ENCODE data around the gene SATB2.

Gene SATB2

GRCh38 chr2:199404841-199405240 lies 52.9 kb downstream of the SATB2 start:
- DNase-seq: no peak

- no peak for DNase-seq
These were observed 62.4 kb downstream of the SATB2 start for GRCh38 chr2:199395311-199395710.

- no peak for DNase-seq
These were observed 65.4 kb downstream of the SATB2 start for GRCh38 chr2:199392363-199392762.

GRCh38 chr2:199388728-199389268 lies 68.9 kb downstream of the SATB2 start:
- no peak for DNase-seq

DNA sequence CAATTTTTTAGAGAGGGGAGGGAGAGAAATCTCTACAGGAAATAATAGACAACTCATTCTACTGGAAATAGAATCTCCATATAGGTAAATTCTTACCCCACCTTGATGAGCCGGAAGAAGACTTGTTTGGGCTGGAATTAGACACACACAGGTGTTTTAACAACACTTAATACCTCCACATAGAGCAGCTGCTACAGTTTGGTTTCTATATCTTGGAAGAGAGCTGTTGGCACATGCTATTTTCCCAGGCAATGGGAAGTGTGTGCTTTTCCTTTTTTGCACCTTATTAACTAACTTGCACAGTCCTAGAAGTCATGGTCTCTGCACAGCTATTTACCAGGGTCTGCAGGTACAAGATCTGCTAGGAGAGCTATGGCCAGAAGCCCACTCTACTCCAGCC lies 73.7 kb downstream of the SATB2 start:
- no peak for DNase-seq

DNA sequence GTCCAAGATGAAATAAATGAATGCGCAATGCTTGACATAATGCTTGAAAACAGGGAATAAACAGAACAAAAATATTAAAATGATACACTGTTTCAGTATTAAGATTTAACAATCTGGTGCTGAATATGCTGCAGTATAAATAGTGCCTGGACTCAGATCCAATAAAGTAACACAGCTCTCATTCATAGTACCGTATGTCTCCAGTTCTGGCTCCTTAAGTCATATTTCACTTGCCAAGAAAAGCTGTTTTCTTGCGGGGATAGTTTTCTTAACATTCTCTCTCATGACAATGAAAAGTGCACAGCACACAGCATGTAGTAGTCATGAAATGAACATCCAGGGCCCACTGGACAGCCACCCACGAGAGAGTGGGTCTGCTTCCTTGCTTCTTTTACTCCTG lies 74.7 kb downstream of the SATB2 start:
- DNase-seq: no peak

- DNase-seq: no peak
These were observed 75.6 kb downstream of the SATB2 start for GRCh38 chr2:199382091-199382490.

- DNase-seq: no peak
These were observed 76.2 kb downstream of the SATB2 start for GRCh38 chr2:199381531-199381930.

DNA sequence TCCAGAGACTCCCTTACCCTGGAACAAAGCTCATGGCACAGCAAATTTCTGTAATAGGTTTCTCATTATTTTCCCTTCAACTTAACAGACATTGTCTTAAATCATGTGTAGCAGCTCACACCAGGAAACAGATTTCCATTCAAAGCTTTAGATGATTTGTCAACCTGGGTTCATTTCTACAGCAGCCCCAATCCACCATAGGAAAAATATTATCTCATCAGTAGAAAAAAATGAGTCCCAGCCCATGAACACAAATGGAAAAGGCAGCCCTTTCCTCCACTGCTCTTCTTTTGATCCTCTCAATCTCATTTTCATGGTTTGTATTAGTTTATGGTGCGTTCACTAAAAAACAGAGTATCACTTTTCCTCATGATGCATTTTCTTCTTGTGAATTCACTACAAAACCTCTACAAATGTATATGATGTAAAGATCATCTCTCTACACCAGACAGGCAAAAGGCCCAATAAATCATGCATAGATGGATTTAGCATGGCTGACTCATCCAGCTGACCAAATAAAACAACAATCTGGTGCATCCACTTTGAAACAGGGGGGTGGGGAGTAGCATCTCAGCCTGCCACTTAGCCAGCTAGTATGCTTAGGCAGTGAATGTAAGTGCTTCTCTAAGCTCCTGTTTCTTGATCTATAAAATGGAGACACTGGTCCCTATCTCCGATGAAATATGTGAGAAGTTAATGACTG lies 78.6 kb downstream of the SATB2 start:
- DNase-seq: no peak

DNA sequence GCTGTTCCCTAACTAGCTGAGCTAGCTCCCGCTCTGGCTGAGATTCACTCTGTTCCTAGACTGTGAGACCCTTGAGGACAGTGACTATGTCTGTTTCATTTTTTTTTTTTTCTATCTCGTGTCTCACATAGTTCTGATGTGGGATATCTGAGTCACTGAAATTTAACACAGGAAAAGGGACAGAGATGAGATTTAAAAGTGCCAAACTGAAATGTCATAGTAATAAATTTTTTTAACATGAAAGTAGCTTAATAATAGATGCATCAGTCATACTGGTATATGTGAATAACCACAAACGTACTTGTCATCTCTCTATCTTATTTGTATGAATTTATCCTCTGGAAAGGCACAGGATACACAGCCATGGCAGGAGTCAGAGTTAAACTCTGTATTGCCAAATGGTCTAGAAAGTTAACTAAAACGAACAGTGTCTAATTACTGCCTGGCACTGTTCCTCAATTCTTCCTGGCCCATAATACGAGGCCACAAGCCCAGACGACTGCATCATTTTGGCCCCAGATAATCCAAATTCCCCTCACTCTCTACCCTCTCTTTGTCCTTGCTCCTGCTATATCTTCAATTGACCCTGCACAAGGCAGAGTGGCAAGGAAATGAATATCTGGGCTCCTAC lies 87.5 kb downstream of the SATB2 start:
- no peak for DNase-seq

DNA sequence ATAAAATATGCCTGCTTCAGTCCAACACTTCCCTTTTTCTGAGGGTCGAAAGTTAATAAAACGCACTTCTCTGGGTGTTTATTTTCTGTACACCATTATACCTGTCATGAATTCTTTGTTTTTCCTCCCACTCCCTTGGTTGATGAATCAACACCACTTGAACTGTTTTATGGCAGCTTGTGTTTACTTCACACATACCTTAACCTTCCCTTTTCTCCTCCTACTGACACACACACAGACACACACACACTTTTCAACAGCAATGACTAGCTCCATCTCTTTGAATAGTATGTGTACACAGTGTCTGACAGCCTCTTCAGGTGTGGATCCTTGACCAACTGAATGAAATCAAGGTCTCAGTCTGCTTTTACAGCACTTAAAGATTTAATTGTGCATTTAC lies 91.3 kb downstream of the SATB2 start:
- no peak for DNase-seq

- no peak for DNase-seq
These were observed 93.6 kb downstream of the SATB2 start for GRCh38 chr2:199364153-199364552.

- no peak for DNase-seq
These were observed 101.3 kb downstream of the SATB2 start for GRCh38 chr2:199356412-199356811.

DNA sequence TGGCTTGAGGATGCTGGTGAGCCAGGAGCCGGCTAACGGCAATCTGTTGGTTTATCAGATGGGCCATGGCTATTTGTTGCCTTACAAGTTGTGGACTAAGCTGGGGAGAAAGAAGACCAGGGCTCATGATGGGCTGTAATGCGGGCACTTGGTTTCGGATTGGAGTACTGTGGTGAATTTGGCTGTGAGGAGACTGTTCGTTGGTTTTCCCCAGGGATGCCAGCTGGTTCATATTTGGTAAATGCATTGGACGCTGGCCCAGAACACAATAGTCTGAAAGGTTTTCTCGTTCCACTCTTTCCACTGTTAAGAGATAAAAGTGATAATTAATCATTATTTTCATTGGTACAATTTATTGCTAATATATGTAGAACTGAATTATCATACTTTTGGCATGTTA lies 108.9 kb downstream of the SATB2 start:
- DNase-seq: no peak

GRCh38 chr2:199344012-199344411 lies 113.7 kb downstream of the SATB2 start:
- no peak for DNase-seq

DNA sequence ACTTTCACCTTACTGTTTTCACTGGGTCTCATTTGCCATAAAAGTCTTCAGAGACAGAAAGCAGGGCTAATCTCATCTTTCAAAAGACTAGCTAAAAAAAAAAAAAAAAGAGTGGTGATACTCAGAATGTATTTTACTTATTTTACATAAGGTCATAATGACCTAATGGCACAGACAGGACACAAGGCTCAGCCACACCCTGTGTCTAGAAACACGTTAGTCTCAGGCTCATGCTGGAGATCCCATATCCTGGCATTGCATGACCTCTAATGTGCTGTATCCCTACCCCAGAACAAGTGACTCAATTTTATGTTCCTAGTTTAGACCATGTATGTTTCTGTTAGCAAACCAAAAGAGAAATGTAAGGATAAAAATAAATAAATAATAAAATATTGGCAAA lies 115.4 kb downstream of the SATB2 start:
- no peak for DNase-seq

GRCh38 chr2:199341123-199341522 lies 116.6 kb downstream of the SATB2 start:
- DNase-seq: no peak

GRCh38 chr2:199339891-199340605 lies 117.7 kb downstream of the SATB2 start:
- DNase-seq: no peak

- no peak for DNase-seq
These were observed 121.2 kb downstream of the SATB2 start for GRCh38 chr2:199336546-199336945.

DNA sequence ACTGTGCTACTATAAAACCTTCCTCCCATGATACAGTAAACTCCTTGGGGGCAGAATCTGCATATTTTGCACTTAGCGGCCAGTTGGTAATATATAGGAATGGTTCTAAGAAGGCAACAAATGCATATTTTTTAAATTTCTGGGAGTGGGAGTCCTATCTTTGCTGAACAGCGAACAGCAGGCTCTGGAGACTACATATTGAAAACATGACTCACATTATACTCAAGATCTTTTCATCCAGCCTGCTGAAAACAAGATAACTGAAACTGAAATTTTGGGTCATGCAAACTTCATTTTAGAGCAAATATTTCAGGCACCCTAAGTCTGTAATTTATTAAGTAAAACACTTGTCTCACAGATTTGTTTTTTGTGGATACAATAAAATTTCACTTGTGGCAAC lies 122.2 kb downstream of the SATB2 start:
- no peak for DNase-seq

DNA sequence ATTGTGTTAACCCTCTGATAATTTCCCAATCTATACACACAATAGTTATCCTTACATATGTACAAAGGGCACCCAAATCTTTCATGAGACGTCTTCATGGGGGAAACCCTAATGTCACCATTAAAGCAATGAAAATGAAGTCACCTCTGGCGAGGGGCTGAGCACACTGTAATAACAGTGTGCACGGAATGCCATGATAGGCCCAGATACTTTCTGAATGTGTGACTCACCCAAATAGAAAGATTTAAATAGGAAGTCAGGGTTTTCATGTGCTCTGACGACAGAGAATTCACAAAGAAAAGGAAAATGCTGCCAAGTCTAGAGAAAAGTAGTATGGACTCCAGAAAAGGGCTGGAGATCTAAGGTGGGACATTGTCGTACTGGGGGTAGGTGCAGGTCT lies 128.3 kb downstream of the SATB2 start:
- no peak for DNase-seq

DNA sequence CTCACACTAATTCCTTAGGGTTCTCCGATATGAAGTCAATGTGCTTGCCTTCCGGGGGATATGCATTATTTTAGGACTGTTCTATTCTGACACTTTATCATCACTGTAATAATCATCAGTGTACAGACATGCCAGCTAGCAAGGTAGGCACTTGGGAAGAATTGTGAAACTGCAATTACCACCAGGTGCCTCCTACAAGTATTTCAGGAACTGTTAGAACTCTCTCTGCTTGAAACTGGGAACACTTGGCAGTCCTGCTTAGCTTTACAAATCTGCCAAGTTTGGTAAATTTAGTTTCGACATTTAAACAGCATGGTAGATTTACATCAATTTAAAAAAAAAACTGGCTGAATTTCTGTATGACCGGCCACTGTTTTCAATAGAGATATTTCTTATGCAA lies 128.7 kb downstream of the SATB2 start:
- DNase-seq: no peak

GRCh38 chr2:199325881-199326280 lies 131.9 kb downstream of the SATB2 start:
- no peak for DNase-seq

- DNase-seq: no peak
These were observed 135.6 kb downstream of the SATB2 start for GRCh38 chr2:199322151-199322550.

Data from C1 segment of cervical spinal cord (tissue), 14 donors.